ENCODE results near the gene NF2.

DNA sequence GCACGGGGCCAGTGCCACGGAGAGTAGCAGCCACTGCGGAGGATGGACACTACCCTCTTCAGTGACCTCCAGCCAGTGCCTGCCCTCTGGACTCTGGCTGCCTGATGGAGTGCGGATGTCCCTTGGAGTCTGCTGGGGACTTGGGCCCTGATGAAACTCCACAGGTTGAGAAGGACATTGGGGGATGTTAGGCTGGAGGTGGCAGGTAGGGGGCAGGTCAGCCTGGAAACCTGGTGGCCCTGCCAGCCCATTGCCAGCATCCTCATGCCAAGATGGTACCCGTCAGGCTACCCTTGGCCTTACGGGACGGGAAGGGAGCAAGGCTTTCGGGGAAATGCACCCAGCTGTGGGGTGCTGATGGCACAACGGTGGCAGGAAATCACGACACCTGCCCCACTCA, 120.3 kb downstream of the NF2 start:
- TF ChIP-seq, protein P1, sequence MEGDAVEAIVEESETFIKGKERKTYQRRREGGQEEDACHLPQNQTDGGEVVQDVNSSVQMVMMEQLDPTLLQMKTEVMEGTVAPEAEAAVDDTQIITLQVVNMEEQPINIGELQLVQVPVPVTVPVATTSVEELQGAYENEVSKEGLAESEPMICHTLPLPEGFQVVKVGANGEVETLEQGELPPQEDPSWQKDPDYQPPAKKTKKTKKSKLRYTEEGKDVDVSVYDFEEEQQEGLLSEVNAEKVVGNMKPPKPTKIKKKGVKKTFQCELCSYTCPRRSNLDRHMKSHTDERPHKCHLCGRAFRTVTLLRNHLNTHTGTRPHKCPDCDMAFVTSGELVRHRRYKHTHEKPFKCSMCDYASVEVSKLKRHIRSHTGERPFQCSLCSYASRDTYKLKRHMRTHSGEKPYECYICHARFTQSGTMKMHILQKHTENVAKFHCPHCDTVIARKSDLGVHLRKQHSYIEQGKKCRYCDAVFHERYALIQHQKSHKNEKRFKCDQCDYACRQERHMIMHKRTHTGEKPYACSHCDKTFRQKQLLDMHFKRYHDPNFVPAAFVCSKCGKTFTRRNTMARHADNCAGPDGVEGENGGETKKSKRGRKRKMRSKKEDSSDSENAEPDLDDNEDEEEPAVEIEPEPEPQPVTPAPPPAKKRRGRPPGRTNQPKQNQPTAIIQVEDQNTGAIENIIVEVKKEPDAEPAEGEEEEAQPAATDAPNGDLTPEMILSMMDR (conservative IDR thresholded peaks at IDR 0.05; ENCODE audit: low read depth, low read length): no peak
- TF ChIP-seq EZH2phosphoT487 (IDR thresholded peaks at IDR 0.05; ENCODE audit: borderline replicate concordance, low read length) (no peak), EZH2 (IDR thresholded peaks at IDR 0.05; ENCODE audit: low read length, unreplicated experiment) (no peak)
